ENCODE data around the gene TMEM62.
"Not testable (repeated sequence)": the region's sequence is repeated elsewhere in the genome, so short reads cannot be mapped to it uniquely, and the experiment has no call there.

TMEM62 gene

DNA sequence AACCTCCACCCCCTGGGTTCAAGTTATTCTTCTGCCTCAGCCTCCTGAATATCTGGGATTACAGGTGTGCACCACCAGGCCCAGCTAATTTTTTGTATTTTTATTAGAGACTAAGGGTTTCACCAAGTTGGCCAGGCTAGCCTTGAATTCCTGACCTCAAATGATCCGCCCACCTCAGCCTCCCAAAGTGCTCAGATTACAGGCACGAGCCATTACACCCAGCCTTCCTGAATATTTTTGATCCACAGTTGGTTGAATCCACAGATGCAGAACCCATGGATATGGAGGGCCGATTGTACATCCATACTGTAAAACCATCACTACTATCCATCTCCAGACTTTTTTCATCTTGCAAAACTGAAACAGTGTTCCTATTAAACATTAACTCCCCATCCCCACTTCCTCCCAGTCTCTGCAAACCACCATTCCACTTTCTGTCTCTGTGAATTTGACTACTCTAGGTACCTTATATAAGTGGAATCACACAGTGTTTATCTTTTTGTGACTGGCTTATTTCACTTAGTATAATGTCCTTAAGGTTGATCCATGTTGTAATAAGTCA is 8.2 kb upstream of the TMEM62 start:
- DNase-seq, result no peak

DNA sequence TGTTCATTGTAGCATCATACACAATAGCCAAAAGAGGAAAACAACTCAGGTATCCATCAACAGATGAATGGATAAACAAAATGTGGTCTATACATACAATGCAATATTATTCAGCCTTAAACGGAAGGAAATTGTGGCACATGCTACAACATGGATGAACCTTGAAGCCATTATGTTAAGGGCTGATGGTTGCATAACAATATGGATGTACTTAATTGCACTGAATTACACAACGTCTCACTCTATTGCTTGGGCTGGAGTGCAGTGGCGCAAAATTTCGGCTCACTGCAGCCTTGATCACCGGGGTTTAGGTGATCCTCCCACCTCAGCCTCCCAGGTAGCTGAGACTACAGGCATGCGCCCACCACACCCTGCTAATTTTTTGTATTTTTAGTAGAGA is 7.0 kb upstream of the TMEM62 start:
- DNase-seq, result no peak

DNA sequence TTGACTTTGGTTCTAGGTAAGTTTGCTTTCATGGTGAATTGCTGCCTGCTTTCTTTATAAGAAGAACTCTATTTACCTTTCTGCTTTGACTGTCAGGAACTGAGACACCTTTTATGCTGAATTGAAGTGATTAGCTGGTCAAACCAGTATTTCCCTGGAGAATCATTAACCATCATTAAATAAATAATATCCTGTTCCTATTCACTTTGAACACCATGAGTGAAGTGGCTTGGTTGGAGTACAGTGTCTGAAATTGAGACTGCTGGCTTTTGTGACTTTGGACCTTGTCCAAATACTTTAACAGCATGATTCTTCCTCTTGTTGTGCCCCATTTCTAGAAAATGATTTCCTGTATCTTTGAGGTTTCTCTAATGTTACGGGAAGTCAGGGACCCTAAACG is 5.6 kb upstream of the TMEM62 start:
- no peak for DNase-seq

DNA sequence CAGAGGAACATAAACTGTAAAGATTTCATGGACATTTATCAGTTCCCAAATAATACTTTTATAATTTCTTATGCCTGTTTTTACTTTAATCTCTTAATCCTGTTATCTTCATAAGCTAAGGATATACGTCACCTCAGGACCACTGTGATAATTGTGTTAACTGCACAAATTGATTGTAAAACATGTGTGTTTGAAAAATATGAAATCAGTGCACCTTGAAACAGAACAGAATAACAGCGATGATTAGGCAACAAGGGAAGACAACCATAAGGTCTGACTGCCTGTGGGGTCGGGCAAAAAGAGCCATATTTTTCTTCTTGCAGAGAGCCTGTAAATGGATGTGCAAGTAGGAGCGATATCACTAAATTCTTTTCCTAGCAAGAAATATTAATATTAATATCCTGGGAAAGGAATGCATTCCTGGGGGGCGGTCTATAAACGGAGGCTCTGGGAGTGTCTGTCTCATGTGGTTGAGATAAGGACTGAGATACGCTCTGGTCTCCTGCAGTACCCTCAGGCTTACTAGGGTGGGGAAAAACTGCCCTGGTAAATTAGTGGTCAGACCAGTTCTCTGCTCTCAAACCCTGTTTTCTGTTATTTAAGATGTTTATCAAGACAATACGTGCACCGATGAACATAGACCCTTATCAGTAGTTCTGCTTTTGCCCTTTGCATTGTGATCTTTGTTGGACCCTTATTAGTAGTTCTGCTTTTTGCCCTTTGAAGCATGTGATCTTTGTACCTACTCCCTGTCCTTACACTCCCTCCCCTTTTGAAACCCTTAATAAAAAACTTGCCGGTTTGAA is 5.0 kb upstream of the TMEM62 start:
- not testable (repeated sequence) for DNase-seq

DNA sequence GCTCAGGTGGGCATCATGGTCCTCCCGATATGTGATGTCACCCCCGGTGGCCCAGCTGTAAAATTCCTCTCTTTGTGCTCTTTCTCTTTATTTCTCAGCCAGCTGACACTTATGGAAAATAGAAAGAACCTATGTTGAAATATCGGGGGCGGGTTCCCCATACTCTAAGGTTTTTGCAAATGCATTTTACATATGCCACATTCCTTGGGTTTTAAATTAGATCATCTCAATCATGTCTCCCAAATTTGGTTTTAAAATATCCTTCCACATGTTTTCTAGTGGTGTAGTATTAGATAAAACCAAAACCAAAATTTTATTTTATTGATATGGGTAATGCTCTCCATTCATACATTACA is 4.4 kb upstream of the TMEM62 start:
- no peak for DNase-seq

DNA sequence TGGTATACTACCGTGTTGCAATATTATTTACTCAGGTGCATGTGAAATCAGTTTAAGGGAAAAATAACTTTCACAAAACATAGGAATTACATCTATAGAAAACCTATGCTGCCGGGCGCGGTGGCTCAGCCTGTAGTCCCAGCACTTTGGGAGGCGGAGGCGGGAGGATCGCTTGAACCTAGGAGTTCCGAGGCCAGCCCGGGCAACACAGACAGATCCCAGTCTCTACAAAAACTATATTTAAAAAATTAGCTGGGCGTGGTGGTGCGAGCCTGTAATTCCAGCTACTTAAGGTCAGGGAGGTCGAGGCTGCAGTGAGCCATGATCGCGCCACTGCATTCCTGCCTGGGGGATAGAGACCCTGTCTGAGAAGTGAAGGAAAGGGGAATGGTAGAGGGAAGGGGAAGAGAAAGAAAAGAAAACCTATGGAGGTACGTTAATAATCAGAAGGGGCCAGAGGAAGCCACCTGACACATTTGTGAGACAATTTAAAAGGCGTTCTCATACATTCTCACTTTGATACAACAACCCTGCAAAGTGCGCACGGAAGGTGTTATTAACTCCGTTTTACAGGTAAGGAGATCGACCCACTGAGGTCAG is 456 bp upstream of the TMEM62 start:
- DNase-seq, result peak; percentile 1

DNA sequence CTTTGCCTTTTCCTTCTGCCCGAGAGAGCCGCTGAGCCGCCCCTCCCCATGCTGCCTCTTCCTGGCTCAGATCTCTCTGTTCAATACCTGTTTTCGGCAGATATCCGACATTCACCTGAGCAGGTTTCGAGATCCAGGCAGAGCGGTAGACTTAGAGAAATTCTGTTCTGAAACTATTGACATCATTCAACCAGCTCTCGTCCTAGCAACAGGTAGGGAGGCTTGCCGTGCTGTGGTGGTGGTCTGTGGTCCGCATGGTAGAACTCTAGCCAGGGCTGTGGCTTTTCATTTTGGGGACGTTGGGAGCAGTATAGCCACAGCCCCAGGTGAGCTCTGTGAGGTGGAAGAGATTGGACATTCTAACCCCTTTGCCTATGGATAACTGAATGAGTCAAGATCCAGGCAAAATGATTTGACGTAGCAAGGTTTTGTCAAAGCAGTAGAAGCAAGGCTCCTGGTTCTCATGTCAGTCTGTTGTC is 810 bp downstream of the TMEM62 start:
- DNase-seq, result no peak

DNA sequence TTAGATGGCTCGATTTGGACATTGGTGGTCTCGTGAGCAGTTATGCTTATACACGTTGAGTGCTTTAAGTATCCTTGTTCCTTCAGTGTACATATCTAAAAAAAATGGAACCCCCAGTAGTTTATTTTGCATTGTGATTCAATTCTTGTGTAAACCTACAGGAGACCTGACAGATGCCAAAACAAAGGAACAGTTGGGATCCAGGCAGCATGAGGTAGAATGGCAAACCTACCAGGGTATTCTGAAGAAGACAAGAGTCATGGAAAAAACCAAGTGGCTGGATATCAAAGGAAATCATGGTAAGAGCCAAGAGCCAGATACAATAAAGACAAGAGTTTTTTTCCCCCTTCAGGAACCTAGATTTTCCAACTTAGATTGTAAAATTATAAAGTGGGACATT is 2.0 kb downstream of the TMEM62 start:
- DNase-seq, result no peak

DNA sequence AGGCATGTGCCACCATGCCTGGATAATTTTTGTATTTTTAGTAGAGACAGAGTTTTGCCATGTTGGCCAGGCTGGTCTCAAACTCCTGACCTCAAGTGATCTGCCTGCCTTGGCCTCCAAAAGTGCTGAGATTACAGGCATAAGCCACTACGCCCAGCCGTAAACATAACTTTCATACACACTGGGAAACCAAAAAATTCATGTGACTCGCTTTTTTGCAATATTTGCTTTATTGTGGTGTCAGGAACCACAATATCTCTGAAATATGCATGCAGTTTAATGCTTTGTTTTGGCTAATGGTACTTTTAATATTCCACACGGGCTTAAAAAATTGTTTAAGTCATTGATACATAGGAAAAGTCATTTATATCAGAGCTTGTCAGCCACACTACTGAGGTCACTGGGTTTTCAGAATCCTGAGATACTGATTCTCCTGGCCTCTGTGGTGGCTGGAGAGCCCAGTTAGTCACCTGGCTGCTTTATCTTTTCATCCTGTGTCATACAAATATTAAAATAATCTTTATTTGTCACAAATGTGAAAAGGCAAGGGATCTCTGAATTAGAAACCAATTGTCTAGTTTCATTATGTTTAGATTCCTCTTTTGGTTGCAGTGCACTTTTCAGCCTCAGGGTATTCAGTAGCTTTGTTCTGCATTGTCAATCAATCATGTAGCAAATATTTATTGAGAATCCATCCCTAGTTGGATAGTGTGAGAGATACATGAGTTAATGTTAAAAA is 10.0 kb downstream of the TMEM62 start:
- DNase-seq, result no peak

DNA sequence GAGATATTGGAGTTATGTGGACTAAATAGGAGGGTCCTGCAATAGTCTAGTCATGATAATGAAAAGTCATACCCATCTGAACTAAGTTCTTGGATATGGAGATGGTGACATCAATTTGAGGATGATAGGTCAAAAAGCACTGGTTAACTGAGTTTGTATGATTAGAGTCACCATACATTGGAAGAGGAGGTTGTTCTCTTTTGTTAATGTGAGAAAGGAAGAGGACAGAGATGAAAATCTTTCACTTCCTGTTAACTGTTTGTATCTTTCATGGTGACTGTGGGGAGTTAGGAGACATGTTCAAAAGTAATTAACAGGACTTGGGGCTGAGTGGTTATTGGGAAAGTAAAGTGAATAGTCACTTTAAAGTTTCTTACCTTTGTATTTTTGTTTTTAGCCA is 11.1 kb downstream of the TMEM62 start:
- no peak for DNase-seq

DNA sequence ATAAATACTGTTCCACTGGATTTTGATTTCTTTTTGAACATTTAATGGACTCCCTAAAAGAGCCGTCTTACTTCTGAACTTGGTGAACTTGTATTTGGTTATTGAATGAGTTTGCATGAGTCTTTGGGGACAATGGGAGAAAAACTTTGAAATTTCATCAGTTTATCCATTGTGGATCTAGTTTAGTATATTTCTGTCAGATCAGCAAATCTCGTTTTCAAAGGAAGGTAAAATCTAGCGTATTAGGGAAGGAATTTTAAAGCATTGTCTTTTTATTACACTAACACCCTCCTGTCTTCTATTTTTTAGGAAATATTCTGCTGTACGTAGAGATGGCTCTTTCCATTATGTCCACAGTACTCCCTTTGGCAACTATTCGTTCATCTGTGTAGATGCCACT is 12.8 kb downstream of the TMEM62 start:
- no peak for DNase-seq

DNA sequence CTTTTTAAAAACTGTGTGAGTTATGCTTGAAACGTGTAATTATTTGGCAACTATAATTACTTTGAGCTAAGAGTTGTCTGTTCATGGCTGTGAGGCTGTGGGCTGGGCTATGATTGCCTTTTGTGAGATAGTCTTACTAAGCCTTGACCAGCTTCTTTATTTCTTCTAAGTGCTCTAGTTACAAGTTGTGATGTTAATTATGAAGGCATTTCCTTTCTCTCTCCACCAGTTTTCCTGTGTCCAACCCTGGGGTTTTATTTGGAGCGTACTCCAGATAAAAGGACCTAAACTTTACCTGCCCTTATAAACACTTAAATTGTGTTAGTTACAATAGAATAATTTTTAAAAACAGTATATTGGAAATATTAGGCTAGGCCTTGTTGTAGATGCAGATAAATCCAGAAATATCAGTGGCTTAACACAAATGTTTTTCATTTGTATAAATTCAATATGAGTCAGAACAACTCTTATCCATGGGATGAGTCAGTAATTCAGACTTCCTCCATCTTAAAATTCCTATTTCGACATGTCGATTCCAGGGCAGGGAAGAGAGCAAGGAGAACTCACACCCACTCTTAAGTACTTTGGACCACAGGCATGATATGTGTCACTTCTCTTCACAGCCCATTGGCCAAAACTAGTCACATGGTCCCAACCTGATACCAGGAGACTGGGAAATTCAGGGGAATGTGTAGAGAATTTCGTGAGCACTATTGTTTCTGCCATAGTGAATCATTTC is 17.0 kb downstream of the TMEM62 start:
- DNase-seq, result no peak

DNA sequence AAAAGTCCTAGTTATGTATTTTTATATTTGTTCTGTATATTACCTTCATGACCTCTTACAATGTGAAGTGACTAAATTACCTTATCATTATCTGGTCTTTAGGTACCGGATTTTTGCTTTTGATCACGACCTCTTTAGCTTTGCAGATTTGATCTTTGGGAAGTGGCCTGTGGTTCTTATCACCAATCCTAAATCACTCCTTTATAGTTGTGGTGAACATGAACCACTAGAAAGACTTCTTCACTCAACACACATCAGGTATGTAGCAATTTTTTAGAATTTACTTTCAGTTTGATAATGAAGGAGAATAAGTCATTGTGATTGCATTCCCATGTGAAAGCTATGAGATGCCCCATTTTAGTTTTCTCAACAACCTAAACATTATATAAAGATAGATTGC is 18.3 kb downstream of the TMEM62 start:
- DNase-seq, result peak; percentile 5

DNA sequence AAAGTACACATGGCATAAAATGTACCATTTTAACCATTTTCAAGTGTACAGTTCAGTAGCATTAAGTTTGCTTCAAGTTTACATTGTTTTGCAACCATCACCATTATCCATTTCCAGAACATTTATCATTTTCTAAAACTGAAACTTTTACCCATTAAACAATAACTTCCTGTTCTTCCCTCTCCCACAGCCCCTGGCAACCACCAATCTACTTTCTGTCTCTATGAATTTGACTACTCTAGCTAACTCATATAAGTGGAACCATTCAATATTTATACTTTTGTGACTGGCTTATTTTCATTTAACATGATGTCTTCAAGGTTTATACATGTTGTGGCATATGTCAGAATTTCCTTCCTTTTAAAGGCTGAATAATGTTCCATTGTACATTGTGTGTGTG is 19.9 kb downstream of the TMEM62 start:
- DNase-seq, result no peak

DNA sequence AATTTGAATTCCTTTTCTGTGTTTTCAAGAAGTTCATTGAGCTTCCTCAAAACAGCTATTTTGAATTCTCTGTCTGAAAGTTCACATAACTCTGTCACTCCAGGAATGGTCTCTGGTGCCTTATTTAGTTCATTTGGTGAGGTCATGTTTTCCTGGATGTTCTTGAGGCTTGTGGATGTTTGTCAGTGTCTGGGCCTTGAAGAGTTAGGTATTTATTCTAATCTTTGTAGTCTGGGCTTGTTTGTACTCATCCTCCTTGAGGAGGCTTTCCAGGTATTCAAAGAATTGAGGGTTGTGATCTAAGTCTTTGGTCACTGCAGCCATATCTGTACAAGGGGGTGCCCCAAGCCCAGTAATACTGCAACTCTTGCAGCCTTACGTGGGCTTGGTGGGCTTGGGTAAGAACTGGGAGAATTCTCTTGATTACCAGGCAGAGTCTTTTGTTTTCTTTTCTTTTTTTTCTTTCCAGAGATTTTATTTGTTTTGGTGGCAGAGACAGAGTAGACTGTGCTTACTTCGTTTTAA is 32.5 kb downstream of the TMEM62 start:
- no peak for DNase-seq

DNA sequence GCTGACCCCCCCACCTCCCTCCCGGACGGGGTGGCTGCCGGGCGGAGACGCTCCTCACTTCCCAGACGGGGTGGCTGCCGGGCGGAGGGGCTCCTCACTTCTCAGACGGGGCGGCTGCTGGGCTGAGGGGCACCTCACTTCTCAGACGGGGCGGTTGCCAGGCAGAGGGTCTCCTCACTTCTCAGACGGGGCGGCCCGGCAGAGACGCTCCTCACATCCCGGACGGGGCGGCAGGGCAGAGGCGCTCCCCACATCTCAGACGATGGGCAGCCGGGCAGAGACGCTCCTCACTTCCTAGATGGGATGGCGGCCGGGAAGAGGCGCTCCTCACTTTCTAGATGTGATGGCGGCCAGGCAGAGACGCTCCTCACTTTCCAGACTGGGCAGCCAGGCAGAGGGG is 33.9 kb downstream of the TMEM62 start:
- DNase-seq, result not testable (repeated sequence)

DNA sequence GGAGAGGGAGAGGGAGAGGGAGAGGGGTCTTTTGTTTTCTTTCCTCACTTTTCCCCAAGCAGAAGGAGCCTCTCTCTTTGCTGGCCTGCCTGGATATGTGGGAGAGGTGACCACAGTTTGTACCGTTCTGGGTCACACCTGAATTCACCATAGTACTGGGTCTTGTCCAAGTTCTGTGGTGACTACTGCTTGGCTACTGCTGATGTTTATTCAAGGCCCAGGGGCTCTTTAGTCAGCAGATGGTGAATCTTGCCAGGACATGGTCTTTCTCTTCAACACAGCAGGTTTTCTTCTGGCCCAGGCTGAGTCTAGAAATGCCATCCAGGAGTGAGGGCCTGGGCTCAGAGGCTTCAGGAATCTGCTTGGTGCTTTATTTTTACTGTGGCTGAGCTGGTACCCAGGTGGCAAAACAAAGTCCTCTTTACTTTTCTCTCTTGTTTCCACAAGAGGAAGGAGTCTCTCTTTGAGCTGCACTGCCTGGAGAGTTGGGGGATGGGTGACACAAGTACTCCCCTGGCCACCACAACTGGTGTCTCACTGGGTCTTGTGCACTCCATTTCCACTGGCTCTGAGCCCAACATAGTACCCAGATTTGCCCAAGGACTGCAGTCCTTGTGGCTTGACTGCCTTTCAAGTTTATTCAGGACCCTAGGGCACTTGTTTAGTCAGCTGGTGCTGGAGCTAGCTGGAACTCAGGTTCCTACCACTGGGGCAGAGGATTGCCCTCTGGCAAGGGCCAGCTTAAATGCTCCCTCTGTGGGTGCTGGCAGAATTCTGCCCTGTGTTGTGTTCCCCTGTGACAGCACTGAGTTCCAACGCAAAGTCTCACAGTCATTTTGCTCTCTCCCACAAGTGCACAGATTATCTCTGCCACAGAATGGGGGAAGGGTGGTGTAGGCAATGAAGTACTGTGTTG is 35.1 kb downstream of the TMEM62 start:
- DNase-seq, result no peak

DNA sequence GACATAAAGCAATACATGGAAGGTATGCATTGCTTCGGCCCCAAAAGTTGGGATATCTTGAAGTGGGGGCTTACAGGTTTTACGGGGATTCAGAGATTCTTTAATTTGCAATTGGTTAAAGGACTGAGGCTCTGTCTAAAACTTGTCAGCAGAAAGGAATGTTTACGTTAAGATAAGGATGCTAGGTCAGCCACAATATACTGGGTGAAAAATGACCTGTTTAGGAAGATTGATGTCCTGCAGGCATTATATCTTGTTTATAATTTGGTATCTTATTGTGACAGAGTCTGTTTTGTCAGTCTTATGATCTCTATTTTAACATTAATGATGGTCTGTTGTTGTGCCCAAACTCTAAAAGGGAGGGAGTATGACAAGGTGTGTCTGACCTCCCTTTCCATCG is 36.5 kb downstream of the TMEM62 start:
- DNase-seq, result no peak

DNA sequence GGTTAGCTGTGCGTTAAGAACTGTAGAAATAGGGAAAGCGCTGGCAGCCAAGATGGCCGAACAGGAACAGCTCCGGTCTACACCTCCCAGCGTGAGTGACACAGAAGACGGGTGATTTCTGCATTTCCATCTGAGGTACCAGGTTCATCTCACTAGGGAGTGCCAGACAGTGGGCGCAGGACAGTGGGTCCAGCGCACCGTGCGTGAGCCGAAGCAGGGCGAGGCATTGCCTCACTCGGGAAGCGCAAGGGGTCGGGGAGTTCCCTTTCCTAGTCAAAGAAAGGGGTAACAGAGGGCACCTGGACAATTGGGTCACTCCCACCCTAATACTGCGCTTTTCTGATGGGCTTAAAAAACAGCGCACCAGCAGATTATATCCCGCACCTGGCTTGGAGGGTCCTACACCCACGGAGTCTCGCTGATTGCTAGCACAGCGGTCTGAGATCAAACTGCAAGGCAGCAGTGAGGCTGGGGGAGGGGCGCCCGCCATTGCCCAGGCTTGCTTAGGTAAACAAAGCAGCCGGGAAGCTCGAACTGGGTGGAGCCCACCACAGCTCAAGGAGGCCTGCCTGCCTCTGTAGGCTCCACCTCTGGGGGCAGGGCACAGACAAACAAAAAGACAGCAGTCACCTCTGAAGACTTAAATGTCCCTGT is 42.4 kb downstream of the TMEM62 start:
- not testable (repeated sequence) for DNase-seq

DNA sequence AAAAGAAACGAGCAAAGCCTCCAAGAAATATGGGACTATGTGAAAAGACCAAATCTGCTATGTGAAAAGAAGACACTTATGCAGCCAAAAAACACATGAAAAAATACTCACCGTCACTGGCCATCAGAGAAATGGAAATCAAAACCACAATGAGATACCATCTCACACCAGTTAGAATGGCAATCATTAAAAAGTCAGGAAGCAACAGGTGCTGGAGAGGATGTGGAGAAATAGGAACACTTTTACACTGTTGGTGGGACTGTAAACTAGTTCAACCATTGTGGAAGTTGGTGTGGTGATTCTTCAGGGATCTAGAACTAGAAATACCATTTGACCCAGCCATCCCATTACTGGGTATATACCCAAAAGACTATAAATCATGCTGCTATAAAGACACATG is 43.8 kb downstream of the TMEM62 start:
- not testable (repeated sequence) for DNase-seq

DNA sequence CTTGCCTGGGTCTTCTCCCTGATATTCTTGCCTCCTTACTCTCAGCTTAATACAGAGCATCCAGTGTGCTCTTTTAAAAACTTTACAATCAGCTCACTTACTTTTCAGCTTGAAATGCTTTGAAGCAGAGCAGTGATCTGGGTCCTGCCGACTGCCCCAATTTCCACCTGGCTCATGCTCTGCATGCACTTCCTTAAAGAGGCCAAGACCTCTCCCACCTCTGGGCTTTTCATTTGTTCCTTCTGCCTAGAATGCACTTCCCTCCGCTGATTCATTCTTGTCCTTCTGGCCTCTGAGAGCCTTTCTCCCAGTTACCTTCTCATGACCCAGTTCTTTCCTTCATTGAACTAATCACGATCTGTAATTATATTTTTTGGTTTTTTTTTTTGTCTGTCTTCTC is 49.9 kb downstream of the TMEM62 start:
- no peak for DNase-seq

All from CD4-positive, alpha-beta T cell treated with Interleukin-6 for 4 hours (primary cell).